Motor neuron (in vitro differentiated cells): ENCODE results near the gene COA1. TPM values are rescaled to one million over a fixed set of nuclear protein-coding genes. Genes with fewer than 3 reads are reported as not detected.
"Not testable (repeated sequence)": the region's sequence is repeated elsewhere in the genome, so short reads cannot be mapped to it uniquely, and the experiment has no call there.

Experiments used
- ATAC-seq, 8 experiments: fragments of 200-7000 bp; cut with Tn5 transposase; replicated peaks in 6 of 8; 2 replicates each; pipeline ENCODE4 v1.8.0; 2021; ENCODE audit warnings: mild to moderate bottlenecking in 8 of 8, moderate library complexity in 8 of 8
- H3K27ac ChIP-seq, 2 donors: fragments of 250-450 bp; sonication (Bioruptor Pico); 2 replicates each; pipeline ENCODE4 v1.9.0; 2021; ENCODE audit warnings: antibody characterized with exemption in 2 of 2, mild to moderate bottlenecking in 2 of 2, moderate library complexity in 1 of 2
- H3K4me1 ChIP-seq, 2 donors: fragments of 250-450 bp; sonication (Bioruptor Pico); replicated peaks in 1 of 2; 2 replicates each; pipeline ENCODE4 v1.6.1; 2021; ENCODE audit warnings: antibody characterized with exemption in 2 of 2, mild to moderate bottlenecking in 2 of 2, moderate library complexity in 1 of 2
- H3K4me3 ChIP-seq, 5 donors: fragments of 250-450 bp; sonication (Bioruptor Pico); 2 replicates each; pipeline ENCODE4 v1.9.0; 2021; ENCODE audit warnings: antibody characterized with exemption in 5 of 5, mild to moderate bottlenecking in 5 of 5, moderate library complexity in 4 of 5
- WGBS, 10 experiments: fragments of 450-650 bp; shearing (Covaris generic); methylation state at CpG; one replicate each; pipeline ENCODE4 v1.0.0; 2022; 5-methylcytosine and 5-hydroxymethylcytosine counted together
- in situ Hi-C, 9 experiments: fragments of 400-800 bp; cut with MboI; loops; one replicate each; pipeline ENCODE4 v1.15.0; 2021; ENCODE audit warnings: low sequenced_read_pairs in 9 of 9, low pct_unique_long_range_greater_than_20kb in 2 of 9; ENCODE audit not compliant: unreplicated experiment in 9 of 9
- total RNA-seq, 8 experiments: library from RNA; unstranded; fragments of 300-600 nt; gene quantifications; 2 replicates each; pipeline versions ENCODE4 v1.2.3 to v1.2.4, GENCODE V29; 2022

COA1 gene
- total RNA-seq, 8 experiments from 2014 or later, result 46.0 to 93.2 (median 76.1) TPM

DNA sequence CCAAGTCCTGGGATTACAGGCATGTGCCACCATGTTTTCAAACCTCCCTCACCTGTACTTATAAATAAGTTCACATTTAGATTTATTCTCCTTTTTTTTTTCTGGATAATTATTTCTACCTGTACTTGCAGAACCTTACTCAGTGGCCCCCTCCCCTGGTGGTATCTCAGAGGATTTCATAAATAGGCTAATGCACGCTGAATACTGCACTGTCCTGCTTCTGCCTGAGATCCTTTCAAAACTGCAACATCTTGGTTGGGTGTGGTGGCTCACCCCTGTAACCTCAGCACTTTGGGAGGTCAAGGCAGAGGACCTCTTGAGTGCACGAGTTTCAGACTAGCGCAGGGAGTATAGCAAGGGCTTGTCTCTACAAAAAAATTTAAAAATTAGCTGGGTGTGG, 24.5 kb upstream of the COA1 start:
- no peak for ATAC-seq
- H3K4me1 ChIP-seq, result no peaks in the 10 kb centered on the region
- no peak overlapping the region for H3K4me3 ChIP-seq
- H3K27ac ChIP-seq, result no peak overlapping the region
- 50 to 89% (median 76%) methylated on average over 1 to 3 of the region's 3 CpGs; no CpG with 5 or more reads in 4 of the 10 experiments for WGBS, 10 experiments
- in situ Hi-C loops, result no loop called here

- ATAC-seq, result no peak
- WGBS, 10 experiments, result 29 to 100% (median 86%) methylated on average over 1 of the region's 1 CpG; no CpG with 5 or more reads in 4 of the 10 experiments
- Histone ChIP-seq H3K4me1 (no peaks in the 10 kb centered on the region), H3K4me3 (no peak overlapping the region), H3K27ac (no peak overlapping the region)
- in situ Hi-C loops, result no loop called here
Observed at GRCh38 chr7:43753271-43753810, 24.0 kb upstream of the COA1 start.

DNA sequence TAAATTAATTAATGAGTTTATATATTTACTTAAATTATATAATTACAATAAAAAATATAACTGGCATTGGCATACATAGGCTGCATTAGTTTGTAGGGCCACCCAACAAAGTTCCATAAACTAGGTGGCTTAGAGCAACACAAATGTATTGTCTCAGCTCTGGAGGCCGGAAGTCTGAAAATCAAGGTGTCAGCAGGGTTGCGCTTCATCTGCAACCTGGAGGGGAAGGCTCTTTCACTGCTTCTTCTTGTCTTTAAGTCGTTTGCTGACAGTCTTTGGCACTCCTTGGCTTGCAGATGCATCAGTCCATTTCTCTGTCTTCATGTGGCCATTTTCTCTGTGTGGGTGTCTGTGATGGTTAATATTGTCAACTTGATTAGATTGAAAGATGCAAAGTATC, 23.1 kb upstream of the COA1 start:
- WGBS, 10 experiments, result 50 to 100% (median 64%) methylated on average over 2 to 3 of the region's 3 CpGs; no CpG with 5 or more reads in 1 of the 10 experiments
- Histone ChIP-seq H3K4me3 (no peak overlapping the region), H3K4me1 (no peaks in the 10 kb centered on the region), H3K27ac (no peak overlapping the region)
- in situ Hi-C loops, result no loop called here
- ATAC-seq, result no peak

- ATAC-seq, result peak in 3 of 8 experiments; percentile 16 to 59 (median 54)
Observed at GRCh38 chr7:43750016-43750887, 20.9 kb upstream of the COA1 start.

GRCh38 chr7:43749383-43749940, 20.1 kb upstream of the COA1 start:
- 0 to 86% (median 46%) methylated on average over 1 to 3 of the region's 5 CpGs; no CpG with 5 or more reads in 4 of the 10 experiments for WGBS, 10 experiments
- Histone ChIP-seq H3K27ac (no peak overlapping the region), H3K4me3 (no peak overlapping the region), H3K4me1 (no peaks in the 10 kb centered on the region)
- in situ Hi-C loops, result no loop called here
- no peak for ATAC-seq

More at GRCh38 chr7:43750016-43750887, 20.9 kb upstream of the COA1 start:
- in situ Hi-C loops, result no loop called here
- Histone ChIP-seq H3K4me1 (no peaks in the 10 kb centered on the region), H3K27ac (no peak overlapping the region), H3K4me3 (no peak overlapping the region)
- 68 to 90% (median 75%) methylated on average over 1 to 7 of the region's 14 CpGs; no CpG with 5 or more reads in 5 of the 10 experiments for WGBS, 10 experiments

GRCh38 chr7:43747328-43748105, 18.2 kb upstream of the COA1 start:
- in situ Hi-C loops, result no loop called here
- 51 to 96% (median 73%) methylated on average over 4 to 8 of the region's 9 CpGs for WGBS, 10 experiments
- Histone ChIP-seq H3K27ac (no peak overlapping the region), H3K4me1 (no peaks in the 10 kb centered on the region), H3K4me3 (no peak overlapping the region)
- peak in 2 of 8 experiments; percentile 50 to 77 for ATAC-seq

DNA sequence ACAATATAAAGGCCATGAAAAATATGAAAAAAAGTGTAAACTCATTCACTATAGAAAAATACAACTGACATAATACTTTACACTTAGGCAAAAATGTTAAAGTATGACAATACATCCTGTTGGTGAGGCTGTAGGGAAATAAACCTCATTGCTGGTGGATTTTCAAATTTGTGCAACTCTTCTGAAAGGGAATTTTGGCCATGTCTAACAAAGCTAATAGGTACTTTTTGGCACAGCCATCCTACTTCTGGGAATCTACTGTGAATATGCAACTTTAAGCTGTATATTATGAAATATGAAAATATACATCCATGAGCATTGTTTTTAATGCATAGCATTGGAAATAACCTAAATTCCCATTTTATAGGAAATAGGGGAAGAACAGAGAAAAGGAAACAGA, 13.4 kb upstream of the COA1 start:
- H3K4me3 ChIP-seq, result no peak overlapping the region
- no peaks in the 10 kb centered on the region for H3K4me1 ChIP-seq
- no peak overlapping the region for H3K27ac ChIP-seq
- in situ Hi-C loops, result no loop called here
- ATAC-seq, result no peak

DNA sequence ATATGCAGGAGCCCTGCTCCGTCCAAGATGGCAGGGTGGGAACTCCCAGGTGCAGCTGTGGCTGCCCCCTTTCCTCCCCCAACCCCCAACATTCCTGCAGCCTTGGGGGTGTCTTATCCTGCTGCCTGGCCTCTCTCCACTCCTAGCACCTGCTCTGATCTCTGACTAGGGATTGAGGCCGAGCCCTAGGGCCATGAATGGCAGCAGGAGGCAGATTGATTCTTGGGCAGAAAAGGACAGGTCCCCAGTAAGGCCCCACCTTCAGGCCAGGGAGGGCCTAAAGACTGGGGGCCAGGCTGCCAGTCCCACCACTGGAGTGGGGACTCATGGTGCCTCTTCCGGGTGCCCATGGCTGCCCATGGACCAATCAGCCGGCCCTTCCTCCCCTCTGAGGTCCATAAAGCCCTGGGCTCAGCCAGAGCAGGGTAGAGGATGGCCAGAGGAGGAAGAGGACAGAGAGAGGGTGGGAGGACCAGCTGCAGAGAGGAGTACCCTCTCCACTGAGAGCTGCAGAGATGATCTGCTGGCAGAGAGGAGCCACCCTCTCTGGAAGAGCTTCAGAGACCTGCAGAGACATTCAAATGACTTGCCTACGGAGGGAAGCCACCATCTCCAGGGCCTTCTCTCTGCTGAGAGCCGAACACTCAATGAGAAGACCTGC, 8.3 kb upstream of the COA1 start:
- in situ Hi-C loops, result no loop called here

DNA sequence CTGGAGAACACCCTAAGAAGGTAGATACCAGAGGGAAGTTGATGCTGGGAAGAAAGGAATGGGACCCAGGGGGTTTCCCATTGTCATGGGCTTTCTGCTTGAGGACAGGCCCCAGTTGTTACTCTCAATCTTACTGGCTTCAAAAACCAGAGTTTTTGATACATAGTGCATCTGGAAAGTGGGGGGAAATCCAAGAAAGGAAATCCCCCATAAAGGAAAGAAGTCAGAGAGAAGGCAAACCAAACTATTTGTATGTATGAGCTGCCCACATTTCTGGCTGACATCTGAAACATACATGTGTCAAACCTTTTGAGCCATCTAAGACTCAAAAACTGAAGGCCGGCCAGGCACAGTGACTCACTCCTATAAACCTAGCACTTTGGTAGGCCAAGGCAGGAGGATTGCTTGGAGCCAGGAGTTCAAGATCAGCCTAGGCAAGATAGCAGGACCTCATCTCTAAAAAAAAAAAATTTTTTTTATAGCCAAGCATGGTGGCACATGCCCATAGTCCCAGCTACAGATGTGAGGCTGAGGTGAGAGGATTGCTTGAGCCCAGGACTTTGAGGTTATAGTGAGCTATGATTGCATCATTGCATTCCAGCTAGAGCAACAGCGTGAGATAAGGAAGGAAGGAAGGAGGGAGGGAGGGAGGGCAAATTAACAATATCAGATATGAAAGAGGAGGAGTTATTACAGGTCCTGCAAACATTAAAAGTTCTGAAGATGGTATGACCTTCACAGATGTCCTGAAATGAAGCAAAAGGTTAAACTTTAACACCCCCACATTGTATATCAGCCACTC, 6.7 kb upstream of the COA1 start:
- Histone ChIP-seq H3K4me1 (peaks cover 0 to 11% of the 10 kb centered on the region in 2 donors), H3K27ac (no peak overlapping the region), H3K4me3 (no peak overlapping the region)
- no peak for ATAC-seq
- WGBS, 10 experiments, result 80 to 100% (median 89%) methylated on average over 1 of the region's 2 CpGs; no CpG with 5 or more reads in 7 of the 10 experiments
- in situ Hi-C loops, result no loop called here

More for the DNA sequence above, 8.3 kb upstream of the COA1 start:
- no peak overlapping the region for H3K27ac ChIP-seq
- 43 to 100% (median 80%) methylated on average over 1 to 5 of the region's 6 CpGs; no CpG with 5 or more reads in 5 of the 10 experiments for WGBS, 10 experiments
- H3K4me3 ChIP-seq, result no peak overlapping the region
- peaks cover 0 to 11% of the 10 kb centered on the region in 2 donors for H3K4me1 ChIP-seq
- ATAC-seq, result no peak

GRCh38 chr7:43735403-43735801, 6.1 kb upstream of the COA1 start:
- Histone ChIP-seq H3K4me3 (no peak overlapping the region), H3K4me1 (peaks cover 0 to 11% of the 10 kb centered on the region in 2 donors), H3K27ac (no peak overlapping the region)
- WGBS, 10 experiments, result 85 to 100% (median 100%) methylated on average over 1 of the region's 1 CpG; no CpG with 5 or more reads in 3 of the 10 experiments
- in situ Hi-C loops, result no loop called here
- ATAC-seq, result no peak

DNA sequence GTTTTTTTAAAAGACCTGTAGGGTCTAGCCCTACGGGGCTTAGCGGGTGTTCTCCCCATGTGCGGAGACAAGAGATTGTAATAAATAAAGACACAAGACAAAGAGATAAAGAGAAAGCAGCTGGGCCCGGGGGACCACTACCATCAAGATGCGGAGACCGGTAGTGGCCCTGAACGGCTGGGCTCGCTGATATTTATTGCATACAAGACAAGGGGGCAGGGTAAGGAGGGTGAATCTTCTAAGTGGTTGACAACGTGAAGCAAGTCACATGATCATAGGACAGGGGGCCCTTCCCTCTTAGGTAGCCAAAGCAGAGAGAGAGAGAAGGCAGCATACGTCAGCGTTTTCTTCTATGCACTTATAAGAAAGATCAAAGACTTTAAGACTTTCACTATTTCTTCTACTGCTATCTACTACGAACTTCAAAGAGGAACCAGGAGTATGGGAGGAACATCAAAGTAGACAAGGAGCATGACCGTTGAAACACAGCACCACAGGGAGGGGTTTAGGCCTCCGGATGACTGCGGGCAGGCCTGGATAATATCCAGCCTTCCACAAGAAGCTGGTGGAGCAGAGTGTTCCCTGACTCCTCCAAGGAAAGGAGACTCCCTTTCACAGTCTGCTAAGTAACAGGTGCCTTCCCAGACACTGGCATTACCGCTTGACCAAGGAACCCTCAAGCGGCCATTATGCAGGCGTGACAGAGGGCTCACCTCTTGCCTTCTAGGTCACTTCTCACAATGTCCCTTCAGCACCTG, 5.4 kb upstream of the COA1 start:
- H3K4me1 ChIP-seq, result peaks cover 0 to 15% of the 10 kb centered on the region in 2 donors
- in situ Hi-C loops, H3K27ac ChIP-seq, ATAC-seq, H3K4me3 ChIP-seq: not testable (repeated sequence)
- 0 to 92% (median 35%) methylated on average over 2 to 7 of the region's 18 CpGs; no CpG with 5 or more reads in 2 of the 10 experiments for WGBS, 10 experiments
